K562 (cell line): ENCODE results near the gene JUNB. TPM values are rescaled to one million over a fixed set of nuclear protein-coding genes. Genes with fewer than 3 reads are reported as not detected.
A peak's percentile ranks its signal among the peaks of the same experiment; 100 is the strongest.

Experiments
- ATAC-seq: fragments of 200-7000 bp; cut with Tn5 transposase; 3 replicates; pipeline ENCODE4 v1.9.1; 2020; ENCODE audit warnings: moderate library complexity
- BruUV-seq: library from RNA; stranded (reverse); fragments of 400-500 nt; replicated peaks from 2 replicates; lab custom pipeline; 2021; lab: Mats Ljungman, UMichigan
- CTCF ChIA-PET: fragments of 300-600 bp; formaldehyde crosslinking; extraction: SDS; loops from one replicate; lab custom pipeline; 2021; ENCODE audit warnings: low intra/inter-chr PET ratio; lab: Yijun Ruan, JAX
- POLR2A ChIA-PET: fragments of 300-600, 350-650 bp; sonication (Branson Sonifier 250); formaldehyde crosslinking; extraction: SDS; loops from one replicate; lab custom pipeline; 2021; ENCODE audit warnings: antibody characterized with exemption, inconsistent platforms; lab: Yijun Ruan, JAX
- DNase-seq, 4 experiments: peaks; one replicate each; pipeline versions ENCODE4 v3.0.0 to v3.0.0-alpha.2; 2011 to 2018; ENCODE audit warnings: low spot score in 3 of 4, mixed read lengths in 3 of 4; ENCODE audit errors: extremely low read depth in 1 of 4
- FAIRE-seq: peaks from 2 replicates; lab custom pipeline; 2011; peaks lifted over from hg19 to GRCh38; lab: Jason Lieb, UNC
- H2AFZ ChIP-seq: 2 replicates; pipeline ENCODE4 v1.6.0; 2011; ENCODE audit warnings: low read depth, low read length, control low read depth, inconsistent platforms
- H3K27ac ChIP-seq: fragments of 200-600 bp; 3 replicates; pipeline ENCODE4 v1.8.0; 2011; ENCODE audit warnings: low read depth, mild to moderate bottlenecking, control low read depth, inconsistent platforms, low read length, moderate library complexity, mixed read lengths; ENCODE audit errors: extremely low read depth
- H3K27me3 ChIP-seq, 2 experiments: fragments of 300-600 bp in 1 of 2; 2 replicates in 1 of 2; 3 replicates in 1 of 2; pipeline versions ENCODE4 v1.6.0 to v1.8.0; 2011; ENCODE audit warnings: inconsistent platforms in 2 of 2, low read length in 2 of 2, mild to moderate bottlenecking in 1 of 2, mixed read lengths in 1 of 2, moderate library complexity in 1 of 2; ENCODE audit not compliant: control insufficient read depth in 2 of 2, insufficient read depth in 2 of 2
- H3K36me3 ChIP-seq: fragments of 300-600 bp; 3 replicates; pipeline ENCODE4 v1.8.0; 2011; ENCODE audit warnings: mild to moderate bottlenecking, low read length, inconsistent platforms; ENCODE audit not compliant: control insufficient read depth, insufficient read depth
- H3K4me1 ChIP-seq, 2 experiments: fragments of 200-600 bp in 1 of 2; replicated peaks in 1 of 2; 2 replicates in 1 of 2; 3 replicates in 1 of 2; pipeline versions ENCODE4 v1.5.1 to v1.8.0; 2011; ENCODE audit warnings: inconsistent platforms in 2 of 2, low read length in 2 of 2, mild to moderate bottlenecking in 1 of 2, mixed read lengths in 1 of 2, moderate library complexity in 1 of 2; ENCODE audit not compliant: control insufficient read depth in 2 of 2, insufficient read depth in 2 of 2
- H3K4me2 ChIP-seq: 2 replicates; pipeline ENCODE4 v1.6.1; 2011; ENCODE audit warnings: low read length, control low read depth, inconsistent platforms, mixed read lengths; ENCODE audit not compliant: insufficient read depth
- H3K4me3 ChIP-seq: fragments of 200-600 bp; sonication (generic), shearing (Covaris generic); 2 replicates; pipeline ENCODE4 v1.5.1; 2016; ENCODE audit warnings: control low read depth, inconsistent platforms
- H3K79me2 ChIP-seq: fragments of 200-600 bp; 3 replicates; pipeline ENCODE4 v1.8.0; 2011; ENCODE audit warnings: low read length, inconsistent platforms; ENCODE audit not compliant: control insufficient read depth, insufficient read depth
- H3K9ac ChIP-seq, 2 experiments: 2 replicates each; pipeline versions ENCODE4 v1.6.0 to v1.6.1; 2011; ENCODE audit warnings: low read depth in 2 of 2, low read length in 2 of 2, control low read depth in 1 of 2, inconsistent platforms in 1 of 2, mild to moderate bottlenecking in 1 of 2, mixed read lengths in 1 of 2; ENCODE audit not compliant: insufficient read depth in 1 of 2
- H3K9me1 ChIP-seq: one replicate; pipeline ENCODE4 v1.6.0; 2011; ENCODE audit warnings: inconsistent platforms, mild to moderate bottlenecking, low read length, moderate library complexity; ENCODE audit not compliant: control insufficient read depth, insufficient read depth
- H3K9me3 ChIP-seq: replicated peaks from 2 replicates; pipeline ENCODE4 v1.5.1; 2011; ENCODE audit warnings: low read depth, low read length, inconsistent platforms; ENCODE audit not compliant: control insufficient read depth, insufficient read depth
- H4K20me1 ChIP-seq: replicated peaks from 2 replicates; pipeline ENCODE4 v1.6.1; 2011; ENCODE audit warnings: low read length, inconsistent platforms, mixed read lengths; ENCODE audit not compliant: control insufficient read depth, insufficient read depth
- CHAMP1 ChIP-seq: fragments of 450-650 bp; IDR thresholded peaks from 2 replicates; pipeline ENCODE4 v1.6.1; 2016; ENCODE audit warnings: mild to moderate bottlenecking
- E2F6 ChIP-seq, 2 experiments: IDR thresholded peaks; 2 replicates each; pipeline ENCODE4 v1.6.1; 2011; ENCODE audit warnings: borderline replicate concordance in 1 of 2, control low read depth in 1 of 2, low read depth in 1 of 2, low read length in 1 of 2, mild to moderate bottlenecking in 1 of 2, mixed read lengths in 1 of 2, moderate library complexity in 1 of 2; ENCODE audit not compliant: insufficient read depth in 1 of 2, insufficient read length in 1 of 2, poor library complexity in 1 of 2, severe bottlenecking in 1 of 2; ENCODE audit errors: extremely low read depth in 1 of 2
- FOXJ3 ChIP-seq: sonication (generic); formaldehyde crosslinking; IDR thresholded peaks from 2 replicates; pipeline ENCODE4 v1.4.0; 2020; ENCODE audit warnings: mild to moderate bottlenecking, missing genetic modification reagents
- XRCC5 ChIP-seq: fragments of 200-400 bp; formaldehyde crosslinking; IDR thresholded peaks from 2 replicates; pipeline ENCODE4 v1.6.1; 2017; ENCODE audit warnings: low read depth, mild to moderate bottlenecking, low read length
- WGBS: fragments of 100-300 bp; shearing (Covaris generic); methylation state at CpG from one replicate; pipeline ENCODE4 v1.1.6; 2016; ENCODE audit warnings: low coverage, mixed read lengths; ENCODE audit not compliant: insufficient coverage; ENCODE audit errors: missing lambda C conversion rate; 5-methylcytosine and 5-hydroxymethylcytosine counted together
- in situ Hi-C: fragments of 300-500 bp; cut with MboI; formaldehyde crosslinking; loops from 4 replicates; pipeline ENCODE4 v1.15.0; 2018; ENCODE audit warnings: inconsistent platforms, mixed read lengths
- intact Hi-C: fragments of 100-400 bp; cut with micrococcal nuclease; formaldehyde crosslinking; loops from 2 replicates; pipeline ENCODE4 v1.14.2; 2022
- polyA plus RNA-seq, 8 experiments: library from polyadenylated mRNA; depleted of rRNA in 4 of 8; stranded (reverse) in 5 of 8; unstranded in 3 of 8; fragments of >200 nt; fragmentation: Nextera tagmentation in 2 of 8; fragmentation: Illumina TruSeq in 1 of 8; extraction: Ambion mirVana in 2 of 8; extraction: Trizol in 1 of 8; gene quantifications; 2 replicates each; pipeline versions ENCODE4 v1.2.1 to v1.2.3, GENCODE V29; 2011 to 2014; ENCODE audit warnings: inconsistent platforms in 1 of 8, missing spikeins in 1 of 8
- total RNA-seq, 7 experiments: library from RNA; depleted of rRNA in 6 of 7; stranded (reverse); fragments of >200 nt in 6 of 7; fragmentation: Illumina TruSeq in 2 of 7; extraction: Trizol in 2 of 7; gene quantifications; 2 replicates each; pipeline versions ENCODE4 v1.2.1 to v1.2.3, GENCODE V29; 2011 to 2021; ENCODE audit warnings: low replicate concordance in 1 of 7

Gene JUNB
- total and polyA plus RNA-seq, 9 of the 15 experiments (the other 6 are each of a cell fraction or from before 2014, with no cell fraction given): 0.23 to 88.1 (median 13.1) TPM

- no TSS peak for BruUV-seq
- Histone ChIP-seq H3K4me2 (peak overlapping the region; percentile 85), H3K9me1 (no peaks in the 10 kb centered on the region), H3K36me3 (no peaks in the 10 kb centered on the region), H3K4me1 (peaks cover 27 to 57% of the 10 kb centered on the region in 2 experiments), H3K79me2 (no peaks in the 10 kb centered on the region), H3K27me3 (no peaks in the 10 kb centered on the region), H3K27ac (no peak overlapping the region), H3K4me3 (no peak overlapping the region), H3K9me3 (no peaks in the 10 kb centered on the region), H4K20me1 (peaks cover 14% of the 10 kb centered on the region), H2AFZ (no peak overlapping the region; the same call in 1 of the 2 replicates), H3K9ac (peak overlapping the region in 1 of 2 experiments; percentile 18; a peak in 1 of 4 replicates)
- intact Hi-C loops: no loop called here
- CTCF ChIA-PET: no interaction called here
- TF ChIP-seq FOXJ3 (CRISPR knock-in tag) (no peak), E2F6 (IDR thresholded peaks at IDR 0.05; ENCODE audit: borderline replicate concordance in 1 of 2, extremely low read depth in 1 of 2, insufficient read depth in 1 of 2, insufficient read length in 1 of 2, low read depth in 1 of 2, low read length in 1 of 2, poor library complexity in 1 of 2, severe bottlenecking in 1 of 2) (no peak), CHAMP1 (no peak), XRCC5 (no peak)
- DNase-seq (no peak), ATAC-seq (no peak), FAIRE-seq (no peak)
- POLR2A ChIA-PET: no interaction called here
- 0% methylated on average over 2 of the region's 5 CpGs for WGBS
- in situ Hi-C loops: no loop called here
Measured at GRCh38 chr19:12833418-12833737, 42.1 kb downstream of the JUNB start.
